GM21529 (cell line): Measurements from ENCODE around the gene CHMP1B.

Experiments used
- ATAC-seq: cut with Tn5 transposase; IDR thresholded peaks from one replicate; pipeline ENCODE4 v1.9.1; 2021; ENCODE audit not compliant: unreplicated experiment

CHMP1B gene

DNA sequence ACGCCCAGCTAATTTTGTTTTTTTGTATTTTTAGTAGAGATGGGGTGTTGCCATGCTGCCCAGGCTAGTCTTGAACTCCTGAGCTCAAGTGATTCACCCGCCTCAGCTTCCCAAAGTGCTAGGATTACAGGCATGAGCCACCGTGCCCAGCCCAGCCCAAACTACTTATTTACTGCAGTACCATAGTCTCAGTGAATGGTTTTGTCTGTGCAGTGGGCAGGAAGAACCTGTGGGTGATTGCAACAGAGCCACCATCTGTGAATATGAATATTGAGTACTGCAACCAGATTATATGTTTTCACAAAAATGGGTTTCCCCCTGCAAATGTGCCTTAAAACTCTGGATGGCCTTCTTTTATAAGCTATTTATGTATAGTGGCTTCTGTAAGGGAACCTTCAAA lies 47.9 kb downstream of the CHMP1B start:
- ATAC-seq = no peak

DNA sequence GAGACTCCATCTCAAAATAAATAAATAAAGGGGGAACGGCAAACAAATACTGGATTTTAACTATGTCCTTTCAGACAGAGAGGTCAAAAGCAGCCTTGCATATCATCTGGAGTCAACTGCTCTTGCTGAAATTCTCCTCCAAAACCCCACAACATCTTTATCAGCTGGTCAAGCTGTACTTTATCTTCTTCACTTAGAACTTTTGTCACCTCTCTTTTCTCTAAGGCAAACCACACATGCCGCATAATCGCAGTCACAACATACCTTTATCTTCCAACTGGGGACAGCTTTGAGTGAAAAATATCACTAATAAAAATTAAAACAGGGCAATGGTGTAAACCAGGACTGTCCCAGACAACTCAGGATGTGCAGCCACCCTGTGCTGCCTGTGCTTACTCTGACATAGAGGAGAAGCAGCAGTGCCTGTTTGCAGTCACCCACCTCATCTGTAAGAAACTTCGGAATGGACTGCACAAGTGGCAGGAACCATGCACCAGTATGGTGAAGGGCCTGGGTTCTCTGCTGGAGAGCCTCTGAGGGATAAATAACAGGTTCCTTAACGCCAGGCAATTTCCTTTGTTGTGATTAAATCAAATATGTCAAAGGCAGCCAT lies 50.7 kb downstream of the CHMP1B start:
- no peak for ATAC-seq

DNA sequence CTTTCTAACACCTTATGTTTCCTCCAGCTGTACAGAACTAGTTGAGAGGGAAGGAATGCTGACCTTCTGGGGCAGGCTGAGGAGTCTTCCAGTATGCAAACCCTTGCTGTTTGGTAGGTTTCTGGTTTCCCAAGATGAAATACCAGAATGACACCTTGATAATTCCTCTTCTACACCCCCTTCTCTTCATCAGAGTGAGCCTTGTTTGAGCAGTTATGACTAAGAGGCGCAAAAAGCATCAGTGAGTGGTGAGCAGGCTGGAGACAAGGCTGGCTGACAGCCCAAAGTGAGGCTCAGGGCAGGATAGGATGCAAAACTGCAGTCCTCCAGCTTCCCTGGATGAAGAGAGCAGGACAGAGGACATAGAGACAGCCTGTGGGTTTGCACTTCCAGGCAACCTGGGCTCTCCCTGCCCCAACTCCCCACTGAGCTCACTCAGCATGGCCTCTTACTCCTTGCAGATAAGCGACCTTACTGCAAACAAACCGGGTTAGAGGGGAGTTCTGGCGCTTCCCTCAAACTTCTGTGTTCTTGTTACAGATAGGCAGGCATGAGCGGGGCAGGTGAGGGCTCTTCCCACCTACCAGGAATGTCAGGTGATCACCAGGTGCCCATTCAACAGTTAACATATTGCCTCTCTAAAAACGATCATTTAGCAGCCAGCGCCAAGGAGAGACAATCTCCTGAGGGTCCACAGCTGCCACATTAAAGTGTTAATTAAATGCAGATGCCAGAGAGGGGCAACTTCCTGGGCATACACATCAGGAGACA lies 51.5 kb downstream of the CHMP1B start:
- no peak for ATAC-seq
